ENCODE data around the gene RABGAP1L.

GRCh38 chr1:174197088-174197487 lies 37.8 kb downstream of the RABGAP1L start:
- TF ChIP-seq CTCF (IDR thresholded peaks at IDR 0.05) (no peak), POLR2A (IDR thresholded peaks at IDR 0.05) (no peak)

All from Peyer's patch (tissue), 4 donors.